A172 (cell line): ENCODE data around the gene GAS6. TPM values are rescaled to one million over a fixed set of nuclear protein-coding genes. Genes with fewer than 3 reads are reported as not detected.
"Not testable (repeated sequence)": the region's sequence is repeated elsewhere in the genome, so short reads cannot be mapped to it uniquely, and the experiment has no call there.

Experiments used
- DNase-seq: peaks from one replicate; pipeline ENCODE4 v3.0.0-alpha.2; 2015; ENCODE audit warnings: low spot score
- total RNA-seq: library from RNA; depleted of rRNA; stranded (reverse); fragments of >200 nt; shearing (Covaris generic); gene quantifications from 2 replicates; pipeline ENCODE4 v1.2.3, GENCODE V29; 2014; rRNA removed

The GAS6 gene
- 30.7 and 55.3 TPM in 2 replicates for total RNA-seq

- no peak for DNase-seq
Measured at GRCh38 chr13:113863524-113864272, at the start of gene GAS6. TSS of gene GAS6 (minus strand) at chr13:113864076. CDS start at chr13:113863920, 156 bp downstream.

GRCh38 chr13:113913408-113913807 lies 49.5 kb upstream of the GAS6 start:
- not testable (repeated sequence) for DNase-seq

- no peak for DNase-seq
Measured at GRCh38 chr13:113912596-113912995, 48.7 kb upstream of the GAS6 start.

- peak; percentile 78 for DNase-seq
Measured at GRCh38 chr13:113907635-113908617, 44.0 kb upstream of the GAS6 start.

- peak; percentile 36 for DNase-seq
Measured at GRCh38 chr13:113906571-113906970, 42.7 kb upstream of the GAS6 start.

- no peak for DNase-seq
Measured at GRCh38 chr13:113905942-113906341, 42.1 kb upstream of the GAS6 start.

- DNase-seq, result no peak
Measured at GRCh38 chr13:113905018-113905417, 41.1 kb upstream of the GAS6 start.

- no peak for DNase-seq
Measured at GRCh38 chr13:113904411-113904810, 40.5 kb upstream of the GAS6 start.

- no peak for DNase-seq
Measured at GRCh38 chr13:113903912-113904311, 40.0 kb upstream of the GAS6 start.

- DNase-seq, result no peak
Measured at GRCh38 chr13:113902986-113903775, 39.3 kb upstream of the GAS6 start.

GRCh38 chr13:113902481-113902880 lies 38.6 kb upstream of the GAS6 start:
- no peak for DNase-seq

GRCh38 chr13:113901642-113902041 lies 37.8 kb upstream of the GAS6 start:
- DNase-seq, result no peak

GRCh38 chr13:113901231-113901630 lies 37.4 kb upstream of the GAS6 start:
- no peak for DNase-seq

- no peak for DNase-seq
Measured at GRCh38 chr13:113900646-113901045, 36.8 kb upstream of the GAS6 start.

- no peak for DNase-seq
Measured at GRCh38 chr13:113898391-113898790, 34.5 kb upstream of the GAS6 start.

GRCh38 chr13:113897966-113898365 lies 34.1 kb upstream of the GAS6 start:
- DNase-seq, result no peak

GRCh38 chr13:113897161-113897560 lies 33.3 kb upstream of the GAS6 start:
- peak; percentile 96 for DNase-seq

GRCh38 chr13:113895436-113895835 lies 31.6 kb upstream of the GAS6 start:
- no peak for DNase-seq

- no peak for DNase-seq
Measured at GRCh38 chr13:113890774-113891480, 27.1 kb upstream of the GAS6 start.

- DNase-seq, result no peak
Measured at GRCh38 chr13:113889467-113889866, 25.6 kb upstream of the GAS6 start.

- DNase-seq, result no peak
Measured at GRCh38 chr13:113888701-113889330, 24.9 kb upstream of the GAS6 start.
